ENCODE data around the gene TIE1.

TIE1 gene

DNA sequence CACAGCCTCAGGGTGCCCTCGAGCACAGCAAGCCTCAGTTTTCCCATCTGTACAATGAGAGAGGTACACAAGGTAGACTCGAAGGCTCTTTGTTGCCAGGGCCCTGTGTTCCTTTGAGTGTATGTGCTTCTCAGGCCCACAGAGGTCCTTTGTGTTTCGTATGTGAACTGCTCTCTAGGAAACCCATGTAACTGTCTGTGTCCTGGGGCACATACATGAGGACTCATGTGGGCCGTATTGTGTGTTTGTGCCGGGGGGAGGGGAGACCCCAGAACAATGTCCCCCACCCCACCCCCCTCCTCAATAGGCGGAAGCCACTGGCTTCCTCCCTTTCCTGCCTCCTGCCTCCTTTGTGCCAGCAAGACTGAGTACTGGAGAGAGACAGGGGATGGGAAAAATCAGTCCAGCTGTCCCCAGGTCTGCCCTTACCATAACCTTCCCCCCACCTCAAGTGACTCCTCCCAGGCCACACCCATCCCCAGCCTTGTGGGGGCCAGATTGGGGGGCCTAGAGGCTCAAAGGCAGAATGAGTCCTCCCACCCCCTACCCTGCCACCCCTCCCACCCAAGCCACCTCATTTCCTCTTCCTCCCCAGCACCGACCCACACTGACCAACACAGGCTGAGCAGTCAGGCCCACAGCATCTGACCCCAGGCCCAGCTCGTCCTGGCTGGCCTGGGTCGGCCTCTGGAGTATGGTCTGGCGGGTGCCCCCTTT, at the start of gene TIE1:
Gene TIE1, plus strand, starts transcription at position 605 of the 717 bp plus-strand sequence. Its CDS starts 90 bp downstream, at position 695.
- no peak for DNase-seq

DNA sequence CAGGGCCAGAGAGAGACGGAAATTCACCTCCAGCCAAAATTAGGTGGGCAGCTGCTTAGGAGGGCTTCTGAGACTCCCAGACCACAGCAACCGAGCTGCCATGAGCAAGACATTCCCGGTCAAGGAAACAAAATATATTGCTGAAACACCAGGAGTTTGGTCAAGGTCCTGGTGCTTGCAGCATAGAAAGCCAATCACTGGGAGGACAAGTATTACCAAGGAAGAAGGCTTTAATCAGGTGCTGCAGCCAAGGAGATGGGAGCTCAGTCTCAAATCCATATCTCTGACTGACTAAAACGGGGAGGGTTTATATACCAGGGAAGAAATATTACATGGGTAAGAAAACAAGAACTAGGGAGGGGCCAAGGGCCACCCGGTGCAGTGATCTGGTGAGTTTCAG, 49.8 kb upstream of the TIE1 start:
- no peak for DNase-seq

DNA sequence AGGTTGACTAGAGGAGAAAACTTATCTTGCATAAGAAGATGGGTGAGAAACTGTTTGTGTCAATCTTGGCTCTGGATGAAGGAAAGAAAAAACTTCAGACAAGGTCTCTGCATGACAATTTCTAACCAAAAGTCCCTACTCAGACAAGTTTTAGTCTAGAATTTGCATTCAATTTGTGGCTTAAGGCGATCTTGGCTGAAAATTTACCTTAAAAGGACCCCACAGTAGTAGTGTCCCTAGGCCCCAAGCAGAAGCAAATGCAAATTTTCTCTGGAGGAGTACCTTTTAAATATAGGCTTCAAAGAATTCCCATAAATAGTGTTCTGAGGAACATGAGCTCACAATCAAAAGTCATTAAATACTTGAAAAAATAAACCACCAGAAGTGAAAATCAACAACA, 48.6 kb upstream of the TIE1 start:
- no peak for DNase-seq

DNA sequence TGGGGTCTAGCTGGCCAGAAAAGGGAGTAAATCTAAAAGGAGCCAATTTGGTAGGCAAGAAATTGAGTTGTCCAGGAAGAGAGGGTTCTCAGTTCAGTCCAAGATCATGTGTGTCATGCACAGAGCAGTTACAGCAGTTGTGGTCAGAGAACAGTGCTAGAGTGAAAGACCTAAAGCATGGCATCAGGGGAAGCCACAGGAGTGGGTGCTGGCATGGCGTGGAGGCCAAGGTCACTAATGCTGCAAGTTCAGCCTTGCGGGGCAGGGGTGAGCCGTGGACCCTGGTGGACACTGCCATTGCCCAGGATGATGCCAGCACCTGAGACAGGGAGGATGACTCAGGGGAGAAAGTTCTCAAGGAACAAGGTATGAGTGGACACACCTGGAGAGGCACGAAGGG, 47.6 kb upstream of the TIE1 start:
- DNase-seq = no peak

DNA sequence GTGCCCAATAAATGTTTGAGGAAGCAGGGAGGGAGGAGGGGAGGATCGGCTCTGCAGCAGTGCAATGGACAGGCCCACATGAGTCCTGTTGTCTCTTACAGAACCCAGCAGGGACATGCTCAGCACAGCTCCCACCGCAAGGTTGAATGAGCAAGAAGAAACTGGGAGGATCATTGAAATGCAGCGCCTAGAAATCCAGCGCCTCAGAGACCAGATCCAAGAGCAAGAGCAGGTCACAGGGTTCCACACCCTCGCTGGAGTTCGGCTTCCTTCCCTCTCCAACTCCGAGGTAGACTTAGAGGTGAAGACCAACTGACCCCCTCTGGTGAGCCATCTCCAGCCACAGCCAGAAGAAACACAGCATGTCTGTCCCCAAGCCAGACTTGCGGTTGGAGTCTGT, 46.9 kb upstream of the TIE1 start:
- no peak for DNase-seq

DNA sequence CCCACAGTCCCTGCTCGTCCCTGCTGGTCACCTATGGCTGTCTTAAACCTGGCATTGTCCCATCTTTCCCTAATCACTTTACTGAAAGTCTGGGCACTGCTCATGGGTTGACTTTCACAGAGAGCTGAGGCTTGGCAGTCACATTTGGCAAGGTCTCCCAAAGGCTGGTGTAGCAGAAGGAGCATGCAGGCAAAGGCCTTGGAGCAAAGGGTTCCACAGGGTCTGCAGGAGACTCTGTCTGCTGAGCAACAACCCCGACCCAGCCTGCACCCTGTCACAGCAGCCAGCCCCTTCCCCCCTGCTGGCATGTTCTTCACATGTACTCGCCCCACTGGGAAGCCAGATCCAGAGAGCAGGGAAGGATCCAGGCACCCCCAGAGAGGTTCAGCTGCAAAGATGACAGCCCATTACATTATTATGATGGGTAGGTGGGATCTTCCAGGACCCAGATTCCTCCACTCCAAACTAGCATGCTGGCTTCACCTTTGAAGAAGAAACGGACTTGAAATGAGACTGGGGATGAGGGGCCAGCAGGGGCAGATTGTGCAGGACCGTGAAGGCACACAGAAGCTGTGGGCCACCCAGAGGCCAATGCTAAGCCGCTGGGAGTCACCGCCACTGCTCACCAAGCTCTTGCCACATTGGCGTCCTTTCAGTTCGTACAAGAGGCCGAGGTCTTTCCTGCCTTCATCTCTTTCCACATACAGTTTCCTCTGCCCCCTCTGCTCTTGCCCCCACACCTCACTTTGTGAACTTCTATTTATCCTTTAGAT, 45.2 kb upstream of the TIE1 start:
- DNase-seq = no peak

DNA sequence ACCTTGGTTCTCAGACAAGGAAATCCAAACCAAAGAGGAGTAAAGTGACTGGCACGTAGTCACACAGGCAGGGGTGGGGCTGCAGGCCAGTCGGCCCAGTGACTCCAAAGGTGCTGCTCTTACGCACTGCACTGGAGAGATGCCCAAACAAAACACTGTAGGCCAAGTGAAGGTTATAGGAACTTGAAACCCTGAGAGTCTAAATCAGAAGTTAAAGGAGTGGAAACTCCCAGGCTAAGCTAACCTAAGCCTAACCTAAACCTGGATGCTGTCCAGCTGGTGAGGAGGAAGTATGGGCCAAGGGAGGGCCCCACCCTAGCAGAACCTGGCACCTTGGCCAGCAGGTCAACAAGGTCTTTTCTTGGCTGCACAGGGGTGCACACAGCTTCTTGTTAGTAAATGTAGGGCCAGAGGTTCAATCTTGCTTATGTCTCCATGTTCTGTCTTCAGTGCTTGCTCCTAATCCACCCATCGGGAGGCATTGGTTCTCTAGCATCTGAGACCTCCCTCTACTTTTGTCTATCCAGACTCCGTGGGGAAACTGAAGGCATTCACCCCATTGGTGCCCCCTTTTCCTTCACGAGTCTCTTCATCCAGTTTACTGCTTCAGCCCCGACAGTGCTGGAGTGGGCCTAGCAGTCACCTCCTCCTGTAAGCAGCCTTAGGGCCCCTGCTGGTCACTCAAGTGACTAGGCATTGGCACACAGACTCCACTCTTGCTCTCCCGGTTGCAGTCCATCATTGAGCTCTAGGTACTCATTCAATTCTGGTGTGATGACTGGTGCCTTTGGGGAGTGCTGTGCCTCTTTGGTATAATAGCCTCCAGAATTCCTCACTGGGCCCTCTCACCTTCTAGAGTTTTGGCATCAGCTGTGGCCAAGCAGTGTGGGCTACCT, 43.9 kb upstream of the TIE1 start:
- DNase-seq = no peak

DNA sequence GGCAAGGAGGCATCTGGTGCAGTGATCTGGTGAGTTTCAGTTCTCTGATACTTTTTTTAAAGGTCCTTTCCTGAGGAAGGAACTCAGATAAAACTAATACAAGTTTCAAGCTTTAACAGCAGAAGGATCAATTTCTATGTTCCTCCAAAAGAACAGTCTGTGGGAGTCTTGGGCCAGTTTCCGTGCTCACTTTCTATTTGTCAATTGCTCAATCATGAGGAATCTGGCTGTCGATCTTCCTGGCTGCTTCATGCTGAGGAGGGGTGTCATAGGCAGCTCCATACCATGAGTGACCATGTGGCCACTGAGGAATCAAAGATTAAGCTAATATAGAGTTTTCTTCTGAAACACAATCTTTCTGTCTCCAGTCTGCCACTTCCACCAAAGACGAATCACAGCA, 42.4 kb upstream of the TIE1 start:
- DNase-seq = no peak

DNA sequence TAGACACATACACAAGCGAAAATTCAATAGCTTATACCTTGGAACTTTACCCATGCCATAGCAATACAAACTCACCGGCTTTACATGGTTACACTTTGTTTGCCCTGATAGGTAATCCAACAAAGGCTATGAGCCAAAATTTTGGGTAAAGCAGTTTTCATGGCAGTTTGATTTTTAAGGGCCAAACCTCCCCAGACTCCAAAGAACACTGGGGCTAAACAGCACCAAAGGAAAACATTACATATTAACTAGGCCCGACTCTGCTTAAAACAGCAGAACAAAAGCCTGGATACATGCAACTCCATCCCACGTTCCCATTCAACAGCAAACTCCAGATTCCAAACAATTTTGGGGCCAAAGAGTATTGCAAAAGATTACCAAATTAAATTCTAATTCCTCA, 35.4 kb upstream of the TIE1 start:
- no peak for DNase-seq

DNA sequence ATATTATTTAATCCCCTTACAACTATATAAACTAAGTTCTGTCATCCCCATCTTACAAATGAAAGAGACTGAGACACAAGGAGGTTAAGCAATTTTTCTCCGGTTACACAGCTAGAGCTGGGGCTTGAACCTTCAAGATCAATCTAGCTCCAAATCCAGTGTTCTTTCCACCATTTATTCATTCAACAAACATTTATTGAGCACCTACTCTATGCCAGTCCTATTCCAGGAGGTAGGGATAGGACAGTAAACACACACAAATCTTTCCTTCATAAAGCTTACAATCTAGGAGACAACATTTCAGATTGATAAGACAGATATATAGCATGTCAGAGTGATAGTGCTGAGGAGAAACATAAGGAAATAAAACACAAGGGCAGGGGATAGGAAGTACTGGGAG, 33.9 kb upstream of the TIE1 start:
- no peak for DNase-seq

DNA sequence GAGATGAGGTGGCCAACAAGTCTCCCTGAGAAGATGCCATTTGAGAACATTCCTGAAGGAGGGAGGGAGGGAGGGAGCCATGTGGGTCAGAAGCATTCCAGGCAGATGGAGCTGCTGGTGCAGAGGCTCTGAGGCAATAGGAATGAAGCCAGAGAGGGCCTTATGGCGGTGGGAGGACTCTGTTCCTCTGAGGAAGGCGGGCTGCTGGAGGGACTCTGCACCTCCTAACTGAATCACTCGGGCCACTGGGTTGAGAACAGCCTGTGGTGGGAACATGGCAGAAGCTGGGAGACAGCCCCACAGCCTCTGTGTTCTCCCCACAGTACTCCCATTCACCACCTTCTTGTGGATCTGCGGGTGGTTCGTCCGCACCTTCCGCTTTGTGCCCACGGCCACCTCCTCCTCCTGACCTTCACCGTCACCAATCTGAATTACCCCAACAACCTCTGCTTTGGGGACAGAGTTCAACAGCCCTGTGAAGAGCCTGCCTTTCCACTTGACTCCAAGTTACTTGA, 33.4 kb upstream of the TIE1 start:
- DNase-seq = no peak

DNA sequence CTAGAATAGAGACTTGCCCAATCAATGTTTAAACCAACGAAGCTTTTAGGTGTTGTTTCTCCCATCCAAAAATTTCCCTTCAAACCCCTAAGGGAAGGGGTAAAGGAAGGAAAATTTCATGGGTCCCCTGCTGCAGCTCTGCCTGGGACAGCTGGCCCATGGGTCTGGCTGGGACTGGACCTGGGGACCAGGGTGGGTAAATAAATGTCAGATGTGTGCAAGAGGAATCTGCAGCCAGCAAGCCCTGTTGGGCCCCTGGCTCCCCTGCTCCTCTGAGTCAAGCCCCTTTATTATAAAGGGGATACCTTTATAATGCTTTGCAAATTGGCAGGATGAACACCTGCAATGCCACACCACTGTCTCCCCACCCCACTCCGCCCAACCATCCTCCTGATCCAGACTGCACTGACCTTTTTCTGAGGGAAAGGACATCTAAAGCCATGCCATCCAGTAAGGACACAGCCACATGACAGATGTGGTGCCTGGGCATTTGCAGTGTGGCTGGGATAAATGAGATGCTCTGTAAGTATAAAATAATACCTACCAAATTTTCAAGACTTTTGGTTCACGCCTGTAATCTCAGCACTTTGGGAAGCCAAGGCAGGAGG, 32.9 kb upstream of the TIE1 start:
- DNase-seq = no peak

DNA sequence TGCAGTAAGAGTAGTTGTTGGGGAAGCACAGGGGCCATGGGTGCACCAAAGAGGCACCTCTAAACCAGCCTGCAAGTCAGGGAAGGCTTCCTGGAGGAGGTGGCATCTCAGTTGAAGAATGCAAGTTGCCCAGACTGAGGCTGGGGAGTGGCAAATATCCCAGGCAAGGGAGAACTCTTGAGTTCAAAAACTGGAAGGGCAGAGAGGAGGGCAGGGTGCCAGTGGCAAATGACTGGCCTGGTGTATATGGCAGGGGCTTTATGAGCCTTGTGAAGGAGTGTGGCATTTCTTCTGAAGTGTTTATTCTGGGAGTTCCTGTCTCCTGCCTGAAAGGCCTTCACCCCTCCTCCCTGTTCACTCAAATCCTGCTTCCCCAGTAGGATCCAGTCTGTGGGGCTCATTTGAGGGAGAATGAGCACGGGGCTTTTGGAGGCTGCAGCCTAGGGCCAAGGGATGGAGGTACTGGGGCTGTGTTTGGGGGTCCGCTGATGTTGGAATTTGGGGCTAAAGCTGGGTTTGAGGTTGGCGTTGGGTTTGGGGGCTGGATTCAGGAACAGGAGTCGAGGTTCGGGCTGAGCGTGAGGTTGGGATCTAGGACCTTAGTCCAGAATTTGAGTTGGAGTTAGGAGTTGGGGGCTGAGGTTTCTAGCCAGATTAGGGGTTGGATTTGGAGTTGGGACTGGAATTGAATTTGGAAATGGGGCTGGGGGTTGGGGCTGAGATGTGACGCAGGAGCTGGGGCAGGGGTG, 31.0 kb upstream of the TIE1 start, which contains the start of gene TMEM125:
Gene TMEM125, plus strand, starts transcription at position 357 of the 749 bp plus-strand sequence. CDS start 2,740 bp downstream, outside the sequence.
- DNase-seq = no peak

DNA sequence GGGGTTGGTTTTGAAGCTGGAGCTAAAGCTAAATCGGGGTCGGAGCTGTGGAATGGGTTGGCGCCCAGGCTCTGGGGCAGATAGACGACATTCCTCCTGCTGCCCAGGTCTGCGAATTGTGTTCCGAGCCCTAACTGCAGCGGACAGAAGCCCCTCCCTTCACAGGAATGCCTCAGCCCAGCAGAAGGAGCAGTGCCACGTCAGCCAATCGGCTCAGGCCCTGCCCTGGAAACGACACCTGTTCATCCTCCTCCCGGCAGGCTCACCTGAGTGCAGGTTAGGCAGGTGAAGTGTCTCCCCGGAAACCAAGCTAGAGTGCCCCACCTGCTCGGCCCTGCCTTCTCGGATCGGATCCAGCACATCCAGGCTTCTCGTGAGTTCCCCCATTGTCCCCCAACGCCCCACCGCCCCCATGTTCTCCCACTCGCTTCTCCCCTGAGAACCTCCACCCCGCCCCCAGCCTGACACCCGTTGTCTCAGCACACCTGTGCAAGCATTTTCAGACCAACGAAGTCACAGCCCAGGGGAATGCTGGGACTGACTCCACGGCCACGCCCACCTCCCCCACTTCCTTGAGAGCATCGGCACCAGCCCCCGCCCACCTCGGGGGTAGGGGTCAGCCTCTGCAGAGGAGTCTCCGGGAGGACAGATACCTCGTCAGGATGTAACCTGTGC, 30.2 kb upstream of the TIE1 start:
- DNase-seq = peak; percentile 9 to 40

DNA sequence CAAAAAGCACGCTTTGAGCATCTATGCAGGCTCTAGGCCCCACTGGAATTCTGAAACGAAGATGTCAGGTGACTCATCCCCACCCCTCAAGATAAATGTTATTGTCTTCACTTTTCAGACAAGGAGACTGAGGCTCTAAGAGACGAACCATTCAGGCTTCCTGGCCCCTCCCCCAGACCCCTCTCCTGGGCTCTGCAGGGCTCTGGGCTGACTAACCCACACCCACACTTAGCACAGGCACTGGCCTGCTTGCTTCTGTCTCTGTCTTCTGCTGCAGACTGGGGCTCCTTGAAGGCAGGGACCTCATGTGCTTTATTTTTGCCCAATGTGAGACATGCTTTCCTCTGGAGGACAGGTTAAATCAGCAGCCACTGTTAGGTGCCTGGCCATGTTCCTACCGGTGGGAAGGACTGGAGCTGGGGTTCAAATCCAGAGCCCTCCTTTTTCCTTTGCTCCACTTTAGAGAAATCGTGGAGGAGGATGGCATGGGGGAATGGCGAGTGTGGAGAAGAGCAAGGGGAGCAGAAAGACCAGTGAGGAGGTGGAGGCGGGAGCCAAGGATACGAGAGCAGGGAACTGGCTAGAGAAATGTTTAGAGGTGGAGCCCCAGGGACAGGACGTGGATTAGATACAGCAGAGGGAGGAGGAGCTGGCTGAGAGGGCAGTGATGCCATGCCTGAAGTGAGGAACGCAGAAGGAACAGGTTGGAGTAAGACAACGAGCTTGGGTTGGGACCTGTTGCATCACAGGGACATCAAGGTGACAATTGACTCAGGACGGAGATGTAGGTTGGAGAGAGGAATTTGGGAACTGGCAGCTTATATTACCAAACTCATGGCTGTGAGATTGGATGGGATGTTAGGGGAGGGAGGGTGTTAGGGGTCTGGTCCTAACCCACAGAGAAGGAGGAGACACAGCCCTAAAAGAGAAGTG, 29.3 kb upstream of the TIE1 start:
- no peak for DNase-seq

DNA sequence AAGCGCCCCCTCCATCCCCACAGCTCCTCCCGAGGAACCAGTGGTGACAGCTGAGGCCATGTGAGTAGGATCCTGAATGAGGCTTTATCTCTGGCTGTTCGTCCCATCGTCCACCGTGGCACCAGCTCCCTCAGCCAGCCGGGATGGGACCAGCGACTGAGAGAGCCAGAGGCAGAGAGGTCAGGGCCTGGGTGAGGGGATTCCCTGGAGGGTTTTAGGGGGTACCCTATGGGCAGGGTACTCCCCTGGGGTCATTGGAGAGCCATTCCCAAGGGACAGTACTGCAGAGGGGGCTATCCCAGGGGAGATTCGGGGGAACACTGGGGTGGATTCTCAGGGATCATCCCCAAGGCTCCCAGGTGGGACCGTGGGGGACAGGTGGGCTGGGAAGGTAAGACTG, 28.6 kb upstream of the TIE1 start:
- no peak for DNase-seq

DNA sequence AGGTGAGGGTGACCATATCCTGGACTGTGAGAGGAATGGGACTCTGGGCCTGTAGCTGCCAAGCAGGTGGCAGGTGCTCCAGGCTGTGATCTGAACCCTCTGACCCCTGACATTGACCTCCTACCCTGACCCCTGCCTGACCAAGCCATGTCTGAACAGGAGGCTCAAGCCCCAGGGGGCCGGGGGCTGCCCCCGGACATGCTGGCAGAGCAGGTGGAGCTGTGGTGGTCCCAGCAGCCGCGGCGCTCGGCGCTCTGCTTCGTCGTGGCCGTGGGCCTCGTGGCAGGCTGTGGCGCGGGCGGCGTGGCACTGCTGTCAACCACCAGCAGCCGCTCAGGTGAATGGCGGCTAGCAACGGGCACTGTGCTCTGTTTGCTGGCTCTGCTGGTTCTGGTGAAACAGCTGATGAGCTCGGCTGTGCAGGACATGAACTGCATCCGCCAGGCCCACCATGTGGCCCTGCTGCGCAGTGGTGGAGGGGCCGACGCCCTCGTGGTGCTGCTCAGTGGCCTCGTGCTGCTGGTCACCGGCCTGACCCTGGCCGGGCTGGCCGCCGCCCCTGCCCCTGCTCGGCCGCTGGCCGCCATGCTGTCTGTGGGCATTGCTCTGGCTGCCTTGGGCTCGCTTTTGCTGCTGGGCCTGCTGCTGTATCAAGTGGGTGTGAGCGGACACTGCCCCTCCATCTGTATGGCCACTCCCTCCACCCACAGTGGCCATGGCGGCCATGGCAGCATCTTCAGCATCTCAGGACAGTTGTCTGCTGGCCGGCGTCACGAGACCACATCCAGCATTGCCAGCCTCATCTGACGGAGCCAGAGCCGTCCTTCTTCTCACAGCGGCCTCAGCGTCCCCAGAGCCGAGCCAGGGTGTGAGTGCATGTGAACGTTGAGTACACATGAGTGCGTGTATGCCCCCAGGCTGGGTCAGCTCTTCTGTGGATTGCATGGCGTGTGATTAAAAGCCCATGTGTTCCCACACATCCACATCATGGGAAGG, 27.9 kb upstream of the TIE1 start:
- DNase-seq = no peak

DNA sequence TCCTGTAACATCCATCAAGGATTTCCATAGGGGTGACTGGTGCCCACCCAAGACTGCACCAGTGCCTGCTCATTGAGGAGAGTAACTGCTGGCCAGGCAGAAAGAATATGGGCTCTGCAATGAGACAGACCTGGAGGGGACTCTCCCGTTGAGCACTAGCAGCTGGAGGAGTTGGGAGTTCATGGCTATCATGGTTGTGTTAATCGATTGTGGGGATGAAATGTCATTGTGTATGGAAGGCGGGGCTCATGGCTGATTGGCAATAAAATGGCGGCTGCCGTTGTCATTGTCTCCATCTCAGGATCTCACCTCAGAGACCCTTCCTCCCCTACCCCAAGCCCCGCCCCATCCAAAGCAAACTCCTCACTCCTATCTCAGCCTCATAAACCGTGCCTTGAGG, 27.1 kb upstream of the TIE1 start:
- DNase-seq = no peak

Data from NCI-H2081 (cell line).